PC-3 (cell line): Measurements from ENCODE around the gene AHDC1. TPM values are rescaled to one million over a fixed set of nuclear protein-coding genes. Genes with fewer than 3 reads are reported as not detected.

Experiments used
- ATAC-seq: fragments of 200-7000 bp; cut with Tn5 transposase; 2 replicates; pipeline ENCODE4 v1.9.1; 2020; ENCODE audit warnings: mild to moderate bottlenecking, moderate library complexity
- BruUV-seq: library from RNA; stranded (reverse); fragments of 400-500 nt; replicated peaks from 2 replicates; lab custom pipeline; 2021; lab: Mats Ljungman, UMichigan
- CTCF ChIA-PET: fragments of 300-600 bp; sonication (Branson Sonifier 250); formaldehyde crosslinking; loops from one replicate; lab custom pipeline; 2022; ENCODE audit warnings: antibody characterized with exemption; lab: Charles Lee
- POLR2A ChIA-PET: fragments of 300-600 bp; sonication (Branson Sonifier 250); formaldehyde crosslinking; loops from one replicate; lab custom pipeline; 2022; ENCODE audit warnings: antibody characterized with exemption; ENCODE audit not compliant: unreplicated experiment; lab: Charles Lee
- DNase-seq: peaks from one replicate; pipeline ENCODE4 v3.0.0-alpha.2; 2015
- H2AFZ ChIP-seq: fragments of 300-600 bp; sonication (generic); 2 replicates; pipeline ENCODE4 v1.6.0; 2016; ENCODE audit warnings: antibody characterized with exemption, low read length
- H3F3A ChIP-seq: fragments of 300-600 bp; sonication (generic); one replicate; pipeline ENCODE4 v1.6.0; 2017; ENCODE audit warnings: antibody characterized with exemption, low read length, control low read depth, mild to moderate bottlenecking; ENCODE audit not compliant: unreplicated experiment
- H3K27ac ChIP-seq: fragments of 300-600 bp; sonication (generic); 2 replicates; pipeline ENCODE4 v1.5.1; 2016; ENCODE audit warnings: mild to moderate bottlenecking, low read length
- H3K27me3 ChIP-seq: fragments of 300-600 bp; sonication (generic); 2 replicates; pipeline ENCODE4 v1.6.1; 2016; ENCODE audit warnings: low read length, mixed read lengths
- H3K36me3 ChIP-seq: fragments of 300-600 bp; sonication (generic); 2 replicates; pipeline ENCODE4 v1.6.1; 2016; ENCODE audit warnings: low read depth, mixed run types, low read length, mixed read lengths
- H3K4me1 ChIP-seq: fragments of 300-600 bp; sonication (generic); 2 replicates; pipeline ENCODE4 v1.5.1; 2016; ENCODE audit warnings: low read length; ENCODE audit not compliant: insufficient read depth
- H3K4me2 ChIP-seq: fragments of 300-600 bp; sonication (generic); 2 replicates; pipeline ENCODE4 v1.6.0; 2016; ENCODE audit warnings: low read length
- H3K4me3 ChIP-seq: fragments of 300-600 bp; sonication (generic); 2 replicates; pipeline ENCODE4 v1.5.1; 2016; ENCODE audit warnings: mild to moderate bottlenecking, low read length, mixed read lengths
- H3K79me2 ChIP-seq: fragments of 300-600 bp; sonication (generic); 2 replicates; pipeline ENCODE4 v1.6.1; 2017; ENCODE audit warnings: low read length, mixed read lengths
- H3K9ac ChIP-seq: fragments of 300-600 bp; sonication (generic); 2 replicates; pipeline ENCODE4 v1.6.0; 2016; ENCODE audit warnings: mild to moderate bottlenecking, low read length
- H3K9me2 ChIP-seq: fragments of 300-600 bp; sonication (generic); replicated peaks from 2 replicates; pipeline ENCODE4 v1.6.1; 2016; ENCODE audit warnings: mixed run types, low read length, mixed read lengths
- H3K9me3 ChIP-seq: fragments of 300-600 bp; sonication (generic); 2 replicates; pipeline ENCODE4 v1.6.1; 2016; ENCODE audit warnings: low read length, mixed read lengths
- H4K20me1 ChIP-seq: fragments of 300-600 bp; sonication (generic); 2 replicates; pipeline ENCODE4 v1.6.1; 2016; ENCODE audit warnings: low read length, mixed read lengths
- EZH2 ChIP-seq: fragments of 300-600 bp; sonication (generic); IDR thresholded peaks from one replicate; pipeline ENCODE4 v1.6.1; 2017; ENCODE audit warnings: antibody characterized with exemption, mild to moderate bottlenecking, low read length; ENCODE audit not compliant: unreplicated experiment
- EZH2phosphoT487 ChIP-seq: fragments of 300-600 bp; sonication (generic); IDR thresholded peaks from 2 replicates; pipeline ENCODE4 v1.6.1; 2018; ENCODE audit warnings: mild to moderate bottlenecking, antibody characterized with exemption, low read length, borderline replicate concordance
- intact Hi-C: fragments of 100-400 bp; cut with micrococcal nuclease; formaldehyde crosslinking; loops from 2 replicates; pipeline ENCODE4 v1.9.0; 2023
- total RNA-seq: library from RNA; depleted of rRNA; stranded (reverse); fragments of >200 nt; gene quantifications from 2 replicates; pipeline ENCODE4 v1.2.3, GENCODE V29; 2014
- TF ChIP-seq, protein P1 (sequence below): fragments of 300-600 bp; sonication (generic); conservative IDR thresholded peaks from 2 replicates; pipeline ENCODE4 v1.5.1; 2017; ENCODE audit warnings: antibody characterized with exemption, low read depth, mild to moderate bottlenecking, low read length

AHDC1 gene
- total RNA-seq, 1 experiment from 2014 or later: 15.2 TPM

DNA sequence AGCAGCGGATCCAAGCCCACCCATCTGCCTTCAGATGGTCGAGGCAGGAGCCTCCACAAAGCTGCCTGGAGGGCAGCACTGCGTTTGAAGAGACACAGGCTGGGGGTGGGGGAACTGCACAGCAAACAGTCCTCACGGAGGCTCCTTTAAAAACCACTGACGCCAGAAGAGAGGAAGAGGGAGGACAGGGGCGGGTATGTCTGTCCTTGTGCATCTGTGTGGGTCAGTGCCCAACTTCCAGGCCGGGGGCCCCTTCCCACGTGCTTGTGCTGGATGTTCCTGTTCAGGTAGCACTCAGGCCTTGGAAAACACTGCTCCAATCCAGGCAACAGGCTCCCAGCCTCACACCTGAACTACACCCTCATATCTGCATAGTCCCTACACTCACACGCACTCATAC is 7.7 kb downstream of the AHDC1 start:
- no peak overlapping the region for H3K4me3 ChIP-seq
- BruUV-seq: no TSS peak
- no peaks in the 10 kb centered on the region for H3K36me3 ChIP-seq
- no peak overlapping the region for H3K4me2 ChIP-seq
- no peaks in the 10 kb centered on the region for H3K9me3 ChIP-seq
- ChIA-PET CTCF (no interaction called here), POLR2A (no interaction called here)
- no peak overlapping the region for H3K27ac ChIP-seq
- no peaks in the 10 kb centered on the region for H3K27me3 ChIP-seq
- intact Hi-C loops: no loop called here
- H3K9me2 ChIP-seq: no peaks in the 10 kb centered on the region
- peaks cover 64% of the 10 kb centered on the region for H4K20me1 ChIP-seq
- H3K79me2 ChIP-seq: peaks cover 100% of the 10 kb centered on the region
- H3K9ac ChIP-seq: no peak overlapping the region
- H3F3A ChIP-seq: no peaks in the 10 kb centered on the region
- TF ChIP-seq EZH2 (no peak), EZH2phosphoT487 (no peak)
- TF ChIP-seq, protein P1, sequence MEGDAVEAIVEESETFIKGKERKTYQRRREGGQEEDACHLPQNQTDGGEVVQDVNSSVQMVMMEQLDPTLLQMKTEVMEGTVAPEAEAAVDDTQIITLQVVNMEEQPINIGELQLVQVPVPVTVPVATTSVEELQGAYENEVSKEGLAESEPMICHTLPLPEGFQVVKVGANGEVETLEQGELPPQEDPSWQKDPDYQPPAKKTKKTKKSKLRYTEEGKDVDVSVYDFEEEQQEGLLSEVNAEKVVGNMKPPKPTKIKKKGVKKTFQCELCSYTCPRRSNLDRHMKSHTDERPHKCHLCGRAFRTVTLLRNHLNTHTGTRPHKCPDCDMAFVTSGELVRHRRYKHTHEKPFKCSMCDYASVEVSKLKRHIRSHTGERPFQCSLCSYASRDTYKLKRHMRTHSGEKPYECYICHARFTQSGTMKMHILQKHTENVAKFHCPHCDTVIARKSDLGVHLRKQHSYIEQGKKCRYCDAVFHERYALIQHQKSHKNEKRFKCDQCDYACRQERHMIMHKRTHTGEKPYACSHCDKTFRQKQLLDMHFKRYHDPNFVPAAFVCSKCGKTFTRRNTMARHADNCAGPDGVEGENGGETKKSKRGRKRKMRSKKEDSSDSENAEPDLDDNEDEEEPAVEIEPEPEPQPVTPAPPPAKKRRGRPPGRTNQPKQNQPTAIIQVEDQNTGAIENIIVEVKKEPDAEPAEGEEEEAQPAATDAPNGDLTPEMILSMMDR: no peak
- H3K4me1 ChIP-seq: peaks cover 45% of the 10 kb centered on the region
- H2AFZ ChIP-seq: no peak overlapping the region
- no peak for ATAC-seq
- no peak for DNase-seq

DNA sequence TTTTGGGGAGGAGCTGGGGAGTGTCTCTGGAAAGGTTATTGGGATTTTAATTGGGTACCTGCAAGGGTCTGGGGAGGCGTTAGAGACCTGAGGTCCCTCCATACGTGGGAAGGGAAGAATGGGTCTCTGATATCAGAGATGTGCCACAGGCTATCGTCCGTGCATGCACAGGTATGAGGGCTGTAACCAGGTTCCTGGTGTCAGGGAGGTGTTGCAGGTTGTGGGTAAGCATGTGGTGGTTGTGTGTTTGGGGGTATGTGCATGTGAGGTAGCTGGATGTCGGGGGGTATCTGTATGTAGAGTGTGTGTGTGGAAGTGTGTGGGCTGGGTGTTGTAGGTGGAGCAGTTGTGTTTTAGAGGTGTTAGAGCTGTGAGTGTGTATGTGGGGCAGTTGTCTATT is 8.3 kb downstream of the AHDC1 start:
- no peaks in the 10 kb centered on the region for H3F3A ChIP-seq
- no TSS peak for BruUV-seq
- H3K4me2 ChIP-seq: no peak overlapping the region
- no peaks in the 10 kb centered on the region for H3K9me2 ChIP-seq
- intact Hi-C loops: no loop called here
- no peak overlapping the region for H3K4me3 ChIP-seq
- H3K36me3 ChIP-seq: no peaks in the 10 kb centered on the region
- CTCF ChIA-PET: interaction anchor here (0.8 to 1.0 kb wide), 2 partner anchors 8 to 39 kb away, joined by 3 to 4 read pairs; partner anchors contain the start of gene AHDC1
- no peak for ATAC-seq
- peaks cover 45% of the 10 kb centered on the region for H3K4me1 ChIP-seq
- H3K79me2 ChIP-seq: peaks cover 99% of the 10 kb centered on the region
- TF ChIP-seq EZH2phosphoT487 (no peak), EZH2 (no peak)
- TF ChIP-seq, protein P1: no peak
- H3K9me3 ChIP-seq: no peaks in the 10 kb centered on the region
- no peak overlapping the region for H2AFZ ChIP-seq
- no peak overlapping the region for H3K9ac ChIP-seq
- no peak overlapping the region for H3K27ac ChIP-seq
- peaks cover 64% of the 10 kb centered on the region for H4K20me1 ChIP-seq
- no peak for DNase-seq
- H3K27me3 ChIP-seq: no peaks in the 10 kb centered on the region
- POLR2A ChIA-PET: interaction anchor here (0.5 kb wide), 1 partner anchor 422 kb away, joined by 5 read pairs; no protein-coding TSS in a partner anchor
